B cell (primary cell): ENCODE data around the gene RAB2B. TPM values are rescaled to one million over a fixed set of nuclear protein-coding genes. Genes with fewer than 3 reads are reported as not detected.
A peak's percentile ranks its signal among the peaks of the same experiment; 100 is the strongest.

Experiments used
- ATAC-seq: fragments of 200-7000 bp; cut with Tn5 transposase; one replicate; pipeline ENCODE4 v1.10.0; 2021; ENCODE audit warnings: low read depth, mild to moderate bottlenecking, moderate number of reproducible peaks, moderate library complexity
- CTCF ChIA-PET: fragments of 350-600 bp; sonication (Branson Sonifier 250); formaldehyde crosslinking; loops from one replicate; lab custom pipeline; 2021; ENCODE audit warnings: antibody characterized with exemption, inconsistent platforms; lab: Charles Lee
- POLR2A ChIA-PET: fragments of 350-600 bp; sonication (Branson Sonifier 250); formaldehyde crosslinking; loops from one replicate; lab custom pipeline; 2021; ENCODE audit warnings: antibody characterized with exemption; lab: Charles Lee
- DNase-seq: peaks from one replicate; pipeline ENCODE4 v3.0.0; 2013
- H2AFZ ChIP-seq: 2 replicates; pipeline ENCODE4 v1.6.1; 2012; ENCODE audit warnings: mild to moderate bottlenecking, low read depth, low read length; ENCODE audit not compliant: insufficient read depth, poor library complexity, severe bottlenecking
- H3K27ac ChIP-seq, 2 donors: 1 replicate in 1 of 2; 2 replicates in 1 of 2; pipeline ENCODE4 v1.5.1; 2012 to 2013; ENCODE audit warnings: low read length in 2 of 2, mild to moderate bottlenecking in 2 of 2, moderate library complexity in 1 of 2
- H3K27me3 ChIP-seq, 4 experiments: fragments of 200-600 bp in 1 of 4; sonication (generic) in 1 of 4; replicated peaks in 1 of 4; 1 replicate in 2 of 4; 2 replicates in 2 of 4; pipeline versions ENCODE4 v1.6.1 to v1.7.0; 2013 to 2016; ENCODE audit warnings: low read length in 3 of 4, mild to moderate bottlenecking in 2 of 4, mixed read lengths in 1 of 4, moderate library complexity in 1 of 4; ENCODE audit not compliant: insufficient read depth in 4 of 4, control insufficient read depth in 3 of 4; ENCODE audit errors: control extremely low read depth in 1 of 4
- H3K36me3 ChIP-seq, 2 experiments: replicated peaks in 1 of 2; 1 replicate in 1 of 2; 2 replicates in 1 of 2; pipeline versions ENCODE4 v1.6.1 to v1.7.1; 2013; ENCODE audit warnings: low read length in 1 of 2; ENCODE audit not compliant: insufficient read depth in 2 of 2, control insufficient read depth in 1 of 2; ENCODE audit errors: control extremely low read depth in 1 of 2, extremely low read depth in 1 of 2
- H3K4me1 ChIP-seq, 2 donors: fragments of 200-600 bp in 1 of 2; sonication (generic) in 1 of 2; 1 replicate in 1 of 2; 2 replicates in 1 of 2; pipeline versions ENCODE4 v1.5.1 to v1.6.1; 2013 to 2017; ENCODE audit warnings: low read length in 2 of 2; ENCODE audit not compliant: control insufficient read depth in 2 of 2, insufficient read depth in 2 of 2
- H3K4me2 ChIP-seq: replicated peaks from 2 replicates; pipeline ENCODE3; 2012; ENCODE audit warnings: mild to moderate bottlenecking, low read depth, low read length; ENCODE audit not compliant: poor library complexity, severe bottlenecking
- H3K4me3 ChIP-seq, 5 experiments: fragments of 200-600 bp in 1 of 5; sonication (generic) in 1 of 5; 1 replicate in 3 of 5; 2 replicates in 2 of 5; pipeline versions ENCODE4 v1.5.1 to v1.7.0; 2011 to 2016; ENCODE audit warnings: low read length in 4 of 5, mild to moderate bottlenecking in 4 of 5, low read depth in 2 of 5, control low read depth in 1 of 5, moderate library complexity in 1 of 5; ENCODE audit not compliant: insufficient read depth in 1 of 5; ENCODE audit errors: control extremely low read depth in 1 of 5, extremely low read depth in 1 of 5
- H3K79me2 ChIP-seq: fragments of 200-600 bp; sonication (generic); one replicate; pipeline ENCODE4 v1.6.0; 2016; ENCODE audit warnings: low read length; ENCODE audit not compliant: control insufficient read depth, insufficient read depth
- H3K9ac ChIP-seq: fragments of 200-600 bp; sonication (generic); 2 replicates; pipeline ENCODE4 v1.6.1; 2017; ENCODE audit warnings: mild to moderate bottlenecking, low read length, moderate library complexity
- H3K9me3 ChIP-seq, 3 donors: one replicate each; pipeline versions ENCODE4 v1.6.1 to v1.7.1; 2013; ENCODE audit warnings: low read length in 2 of 3; ENCODE audit not compliant: control insufficient read depth in 2 of 3, insufficient read depth in 1 of 3; ENCODE audit errors: control extremely low read depth in 1 of 3
- H4K20me1 ChIP-seq: 2 replicates; pipeline ENCODE4 v1.6.0; 2012; ENCODE audit warnings: mild to moderate bottlenecking, low read length; ENCODE audit not compliant: insufficient read depth, control insufficient read depth, poor library complexity, severe bottlenecking
- H3K27ac Mint-ChIP-seq: one replicate; pipeline ENCODE4 v1.8.0; 2021; ENCODE audit warnings: mixed read lengths
- H3K27me3 Mint-ChIP-seq: one replicate; pipeline ENCODE4 v1.8.0; 2021; ENCODE audit warnings: mixed read lengths
- H3K4me1 Mint-ChIP-seq: one replicate; pipeline ENCODE4 v1.8.0; 2021; ENCODE audit warnings: mixed read lengths
- H3K4me3 Mint-ChIP-seq: one replicate; pipeline ENCODE4 v1.8.0; 2021; ENCODE audit warnings: mixed read lengths
- H3K9me3 Mint-ChIP-seq: one replicate; pipeline ENCODE4 v1.8.0; 2022; ENCODE audit warnings: mixed read lengths; ENCODE audit not compliant: insufficient read depth
- EZH2 ChIP-seq: IDR thresholded peaks from 2 replicates; pipeline ENCODE4 v1.6.1; 2012; ENCODE audit warnings: borderline replicate concordance, low read depth, mild to moderate bottlenecking, moderate library complexity, low read length; ENCODE audit not compliant: insufficient read depth, poor library complexity, severe bottlenecking
- WGBS: methylation state at CpG from one replicate; pipeline ENCODE4 v1.1.5; 2013; ENCODE audit warnings: missing lambda C conversion rate; ENCODE audit not compliant: insufficient coverage; 5-methylcytosine and 5-hydroxymethylcytosine counted together
- intact Hi-C: fragments of 100-400 bp; cut with micrococcal nuclease; formaldehyde crosslinking; loops from one replicate; pipeline ENCODE4 v1.10.0; 2022
- polyA plus RNA-seq: library from polyadenylated mRNA; depleted of rRNA; stranded (reverse); fragments of >200 nt; gene quantifications from 2 replicates; pipeline ENCODE4 v1.2.3, GENCODE V29; 2012
- total RNA-seq, 2 donors: library from RNA; stranded (reverse); fragments of 120-200 nt in 1 of 2; gene quantifications; 1 replicate in 1 of 2; 2 replicates in 1 of 2; pipeline versions ENCODE4 v1.2.3 to v1.2.4, GENCODE V29; 2013 to 2022
- TF ChIP-seq, protein P1 (sequence below): fragments of 200-600 bp; IDR thresholded peaks from one replicate; pipeline ENCODE4 v1.8.0; 2022; ENCODE audit warnings: antibody characterized with exemption, mild to moderate bottlenecking

The RAB2B gene
- total and polyA plus RNA-seq, 2 donors (not counting 1 experiment from before 2014, with no cell fraction given), result 13.3 to 46.5 TPM

DNA sequence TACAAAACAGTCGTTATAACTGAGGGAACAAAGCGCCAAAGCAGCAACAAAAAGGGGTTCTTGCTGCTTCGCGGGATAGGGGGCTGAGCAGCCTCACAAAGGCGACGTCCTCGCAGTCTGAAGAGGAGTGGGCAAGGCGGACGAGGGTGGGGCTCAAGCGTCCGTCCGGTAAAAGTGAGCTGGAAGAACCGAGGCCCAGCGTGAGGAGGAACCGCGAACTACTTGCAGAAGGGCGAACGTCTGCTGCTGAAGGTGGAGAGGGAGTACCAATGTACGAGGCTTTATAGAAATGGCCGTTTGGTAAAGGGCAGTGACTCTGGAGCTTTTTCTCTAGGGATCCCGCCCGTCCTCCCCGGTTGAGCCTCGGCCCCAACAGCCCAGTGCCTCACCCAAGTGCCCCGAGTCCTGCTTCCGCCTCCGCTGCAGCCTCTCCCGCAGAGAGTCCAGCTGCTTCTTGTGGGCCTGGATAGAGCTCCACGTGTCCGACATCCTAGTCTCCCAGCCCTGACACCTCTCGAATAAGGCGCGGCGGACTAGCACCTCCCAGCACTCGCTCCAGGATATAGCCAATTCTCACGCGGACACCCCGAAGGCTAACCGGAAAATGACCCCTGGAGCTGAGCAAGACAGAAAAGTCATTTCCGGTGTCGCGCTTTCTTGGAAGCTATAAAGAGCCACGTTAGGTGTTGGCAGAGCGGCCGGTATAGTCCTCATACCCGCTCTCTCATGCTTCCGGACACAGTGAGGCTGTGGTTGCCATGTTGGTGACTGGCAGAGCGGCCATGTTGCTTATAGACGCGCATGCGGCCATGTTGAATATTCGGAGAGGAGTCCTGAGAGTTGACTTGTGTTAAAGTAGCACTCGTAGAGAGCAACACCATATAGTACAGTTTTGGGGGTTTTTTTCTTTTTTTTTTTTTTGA, 34.2 kb upstream of the RAB2B start, which contains the start of gene METTL3:
Gene METTL3, minus strand, starts transcription at position 606 of the 923 bp plus-strand sequence. Its CDS starts 117 bp downstream, at position 489.
- peaks cover 4% of the 10 kb centered on the region for H3K27me3 Mint-ChIP-seq
- TF ChIP-seq EZH2, result no peak
- TF ChIP-seq, protein P1, sequence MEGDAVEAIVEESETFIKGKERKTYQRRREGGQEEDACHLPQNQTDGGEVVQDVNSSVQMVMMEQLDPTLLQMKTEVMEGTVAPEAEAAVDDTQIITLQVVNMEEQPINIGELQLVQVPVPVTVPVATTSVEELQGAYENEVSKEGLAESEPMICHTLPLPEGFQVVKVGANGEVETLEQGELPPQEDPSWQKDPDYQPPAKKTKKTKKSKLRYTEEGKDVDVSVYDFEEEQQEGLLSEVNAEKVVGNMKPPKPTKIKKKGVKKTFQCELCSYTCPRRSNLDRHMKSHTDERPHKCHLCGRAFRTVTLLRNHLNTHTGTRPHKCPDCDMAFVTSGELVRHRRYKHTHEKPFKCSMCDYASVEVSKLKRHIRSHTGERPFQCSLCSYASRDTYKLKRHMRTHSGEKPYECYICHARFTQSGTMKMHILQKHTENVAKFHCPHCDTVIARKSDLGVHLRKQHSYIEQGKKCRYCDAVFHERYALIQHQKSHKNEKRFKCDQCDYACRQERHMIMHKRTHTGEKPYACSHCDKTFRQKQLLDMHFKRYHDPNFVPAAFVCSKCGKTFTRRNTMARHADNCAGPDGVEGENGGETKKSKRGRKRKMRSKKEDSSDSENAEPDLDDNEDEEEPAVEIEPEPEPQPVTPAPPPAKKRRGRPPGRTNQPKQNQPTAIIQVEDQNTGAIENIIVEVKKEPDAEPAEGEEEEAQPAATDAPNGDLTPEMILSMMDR, result no peak
- ChIA-PET CTCF (interaction anchor here (0.6 to 4.7 kb wide), 7 partner anchors 11 to 1087 kb away, joined by 3 to 29 read pairs (median 4); partner anchors contain the start of genes CHD8, RAB2B and TOX4), POLR2A (interaction anchor here (0.6 to 2.0 kb wide), 8 partner anchors 15 to 1033 kb away, joined by 3 to 12 read pairs (median 6); partner anchors contain the start of genes CHD8, RAB2B, SALL2 and TOX4)
- peak; percentile 99 for ATAC-seq
- H3K27me3 ChIP-seq, result no peaks in the 10 kb centered on the region
- peaks cover 40% of the 10 kb centered on the region for H3K4me1 Mint-ChIP-seq
- DNase-seq, result peak; percentile 95
- H3K27ac Mint-ChIP-seq, result peak within 1 kb of the TSS; percentile 97
- peak within 1 kb of the TSS; percentile 76 to 99 (median 96) for H3K4me3 ChIP-seq
- peaks cover under 1% of the 10 kb centered on the region for H4K20me1 ChIP-seq
- peaks cover 14 to 22% of the 10 kb centered on the region in 2 donors for H3K4me1 ChIP-seq
- under 1% methylated on average over 49 of the region's 53 CpGs for WGBS
- H3K36me3 ChIP-seq, result peaks cover 2 to 17% of the 10 kb centered on the region in 2 experiments
- peaks cover 57% of the 10 kb centered on the region for H3K79me2 ChIP-seq
- peak within 1 kb of the TSS; percentile 93 for H3K4me2 ChIP-seq
- H3K27ac ChIP-seq, result peak within 1 kb of the TSS; percentile 81 to 90
- H3K9ac ChIP-seq, result peak within 1 kb of the TSS; percentile 98
- H2AFZ ChIP-seq, result peak within 1 kb of the TSS; percentile 99
- H3K9me3 ChIP-seq, result no peaks in the 10 kb centered on the region
- H3K4me3 Mint-ChIP-seq, result peak within 1 kb of the TSS; percentile 100
- intact Hi-C loops, result loop anchor here (1.0 to 2.0 kb wide), 7 partner anchors 34 to 408 kb away; partner anchors contain the start of genes CHD8, HNRNPC and TOX4
- H3K9me3 Mint-ChIP-seq, result no peaks in the 10 kb centered on the region
